Rectal smooth muscle tissue (tissue), 1 donor: ENCODE measurements around the gene ALMS1.
"Not testable (repeated sequence)": the region's sequence is repeated elsewhere in the genome, so short reads cannot be mapped to it uniquely, and the experiment has no call there.

ENCODE experiments used
- H3K27ac ChIP-seq: one replicate; pipeline ENCODE4 v1.7.0; 2013; ENCODE audit warnings: low read depth, low read length, inconsistent platforms
- H3K27me3 ChIP-seq: one replicate; pipeline ENCODE4 v1.7.0; 2013; ENCODE audit warnings: low read length; ENCODE audit not compliant: control insufficient read depth, insufficient read depth
- H3K36me3 ChIP-seq: one replicate; pipeline ENCODE4 v1.7.0; 2013; ENCODE audit warnings: low read length; ENCODE audit not compliant: control insufficient read depth, insufficient read depth
- H3K4me1 ChIP-seq: one replicate; pipeline ENCODE4 v1.7.0; 2013; ENCODE audit warnings: low read length; ENCODE audit not compliant: control insufficient read depth, insufficient read depth
- H3K4me3 ChIP-seq: one replicate; pipeline ENCODE4 v1.7.0; 2013; ENCODE audit warnings: low read length
- H3K9ac ChIP-seq: one replicate; pipeline ENCODE4 v1.7.0; 2013; ENCODE audit warnings: low read length

ALMS1 gene

GRCh38 chr2:73611193-73611592 is 225.6 kb downstream of the ALMS1 start:
- Histone ChIP-seq H3K4me3 (no peak overlapping the region), H3K9ac (no peak overlapping the region), H3K27ac (no peak overlapping the region), H3K4me1 (no peaks in the 10 kb centered on the region), H3K27me3 (no peaks in the 10 kb centered on the region), H3K36me3 (peaks cover 4% of the 10 kb centered on the region)

DNA sequence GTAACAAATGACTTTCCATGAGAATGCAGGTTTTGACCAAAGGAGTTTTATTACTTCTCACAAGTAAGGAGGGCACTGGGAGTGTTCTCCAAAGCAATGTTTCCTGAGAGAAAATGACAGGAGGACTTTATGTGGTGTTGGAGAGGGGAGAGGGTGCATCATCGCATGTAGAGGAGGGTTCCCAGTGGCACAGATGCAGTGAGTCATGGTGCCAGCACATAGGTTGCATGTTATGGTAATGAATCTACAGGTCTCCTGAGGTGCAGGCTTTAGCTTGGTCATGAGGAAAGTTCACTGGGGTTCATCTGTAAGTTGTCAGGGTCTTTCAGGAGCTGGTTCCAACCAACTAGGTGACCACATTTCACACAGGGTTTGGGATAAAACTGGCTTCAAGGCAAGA is 226.2 kb downstream of the ALMS1 start:
- Histone ChIP-seq H3K27ac (no peak overlapping the region), H3K4me3 (no peak overlapping the region), H3K36me3 (peaks cover 4% of the 10 kb centered on the region), H3K4me1 (no peaks in the 10 kb centered on the region), H3K27me3 (no peaks in the 10 kb centered on the region), H3K9ac (no peak overlapping the region)

- no peak overlapping the region for H3K27ac ChIP-seq
- no peaks in the 10 kb centered on the region for H3K27me3 ChIP-seq
- H3K36me3 ChIP-seq = no peaks in the 10 kb centered on the region
- H3K9ac ChIP-seq = no peak overlapping the region
- H3K4me1 ChIP-seq = no peaks in the 10 kb centered on the region
- H3K4me3 ChIP-seq = no peak overlapping the region
Observed at GRCh38 chr2:73614105-73614504, 228.5 kb downstream of the ALMS1 start.

- Histone ChIP-seq H3K4me1 (no peaks in the 10 kb centered on the region), H3K27me3 (no peaks in the 10 kb centered on the region), H3K27ac (no peak overlapping the region), H3K9ac (no peak overlapping the region), H3K4me3 (no peak overlapping the region), H3K36me3 (no peaks in the 10 kb centered on the region)
Observed at GRCh38 chr2:73614997-73615396, 229.4 kb downstream of the ALMS1 start.

- H3K4me3 ChIP-seq, H3K27me3 ChIP-seq, H3K27ac ChIP-seq, H3K4me1 ChIP-seq, H3K36me3 ChIP-seq, H3K9ac ChIP-seq: not testable (repeated sequence)
Observed at GRCh38 chr2:73619925-73620324, 234.3 kb downstream of the ALMS1 start.

DNA sequence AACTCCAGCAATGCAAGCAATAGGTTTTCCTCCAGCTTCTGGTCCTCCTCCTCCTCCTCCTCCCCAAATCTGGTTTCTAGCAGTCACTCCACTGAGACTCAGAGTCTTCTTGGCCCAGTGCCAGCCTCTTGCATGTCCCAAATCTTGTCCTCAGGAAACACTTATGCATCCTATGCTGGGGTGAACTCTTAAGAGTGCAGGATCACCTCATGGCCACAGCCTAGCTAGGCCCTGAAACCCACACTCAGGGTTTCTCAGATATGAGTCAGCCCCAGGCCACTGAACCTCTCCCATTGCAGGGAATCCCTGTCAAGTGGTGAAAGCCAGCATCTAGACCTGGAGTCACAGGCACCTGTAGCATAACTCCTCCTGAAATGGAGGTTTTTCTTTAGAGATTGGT is 238.4 kb downstream of the ALMS1 start:
- H3K36me3 ChIP-seq, H3K9ac ChIP-seq, H3K4me1 ChIP-seq, H3K4me3 ChIP-seq, H3K27ac ChIP-seq, H3K27me3 ChIP-seq: not testable (repeated sequence)

- not testable (repeated sequence) for H3K4me1 ChIP-seq, H3K27me3 ChIP-seq, H3K36me3 ChIP-seq, H3K4me3 ChIP-seq, H3K9ac ChIP-seq, H3K27ac ChIP-seq
Observed at GRCh38 chr2:73624625-73625024, 239.0 kb downstream of the ALMS1 start.

DNA sequence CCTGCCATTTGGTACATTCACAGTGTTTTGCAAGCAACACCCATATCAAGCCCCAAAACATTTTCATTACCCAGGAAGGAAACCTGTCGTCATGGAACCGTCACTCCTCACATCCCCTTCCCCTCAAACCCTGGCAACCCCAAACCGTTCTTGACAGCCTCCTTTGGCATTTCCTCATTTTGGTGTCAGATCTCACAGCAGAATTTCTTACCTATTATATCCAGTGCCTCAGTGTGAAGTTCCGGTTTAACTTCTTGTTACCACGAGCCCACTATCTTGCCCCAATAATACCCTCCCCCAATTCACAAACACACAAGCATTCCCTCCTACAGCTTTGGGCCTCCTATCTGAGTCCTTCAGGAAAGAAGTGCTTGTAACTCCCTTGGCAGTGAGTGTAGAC is 240.6 kb downstream of the ALMS1 start:
- not testable (repeated sequence) for H3K27ac ChIP-seq, H3K27me3 ChIP-seq

GRCh38 chr2:73628493-73628892 is 242.9 kb downstream of the ALMS1 start:
- not testable (repeated sequence) for H3K27ac ChIP-seq, H3K36me3 ChIP-seq, H3K27me3 ChIP-seq, H3K4me1 ChIP-seq, H3K4me3 ChIP-seq, H3K9ac ChIP-seq

More for the DNA sequence above, 240.6 kb downstream of the ALMS1 start:
- not testable (repeated sequence) for H3K4me1 ChIP-seq, H3K9ac ChIP-seq, H3K36me3 ChIP-seq, H3K4me3 ChIP-seq

GRCh38 chr2:73630662-73631266 is 245.1 kb downstream of the ALMS1 start:
- not testable (repeated sequence) for H3K4me1 ChIP-seq, H3K36me3 ChIP-seq, H3K4me3 ChIP-seq, H3K9ac ChIP-seq, H3K27me3 ChIP-seq, H3K27ac ChIP-seq

DNA sequence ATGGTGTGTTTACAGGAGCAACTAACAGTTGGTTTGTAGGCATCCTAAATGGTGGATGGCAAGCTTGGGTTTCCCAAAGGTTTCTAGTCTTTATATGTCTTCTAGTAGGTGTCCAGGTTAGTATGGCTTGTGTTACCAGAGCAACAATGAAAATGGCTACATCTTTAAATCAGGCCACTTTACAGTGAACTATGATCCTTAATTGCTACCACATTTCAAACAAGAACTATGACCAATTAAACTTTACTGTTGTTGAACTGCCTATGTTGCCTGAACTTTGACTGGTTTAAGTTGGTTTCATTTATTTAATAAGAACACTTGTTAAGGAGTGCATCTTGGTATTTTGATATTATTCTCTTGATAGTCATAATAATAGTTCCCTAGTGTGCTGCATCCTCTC is 251.3 kb downstream of the ALMS1 start:
- not testable (repeated sequence) for H3K4me1 ChIP-seq, H3K27ac ChIP-seq, H3K4me3 ChIP-seq, H3K9ac ChIP-seq, H3K36me3 ChIP-seq, H3K27me3 ChIP-seq

- Histone ChIP-seq H3K4me1 (no peaks in the 10 kb centered on the region), H3K4me3 (no peak overlapping the region), H3K9ac (no peak overlapping the region), H3K36me3 (no peaks in the 10 kb centered on the region), H3K27me3 (no peaks in the 10 kb centered on the region), H3K27ac (no peak overlapping the region)
Observed at GRCh38 chr2:73638429-73638828, 252.8 kb downstream of the ALMS1 start.

DNA sequence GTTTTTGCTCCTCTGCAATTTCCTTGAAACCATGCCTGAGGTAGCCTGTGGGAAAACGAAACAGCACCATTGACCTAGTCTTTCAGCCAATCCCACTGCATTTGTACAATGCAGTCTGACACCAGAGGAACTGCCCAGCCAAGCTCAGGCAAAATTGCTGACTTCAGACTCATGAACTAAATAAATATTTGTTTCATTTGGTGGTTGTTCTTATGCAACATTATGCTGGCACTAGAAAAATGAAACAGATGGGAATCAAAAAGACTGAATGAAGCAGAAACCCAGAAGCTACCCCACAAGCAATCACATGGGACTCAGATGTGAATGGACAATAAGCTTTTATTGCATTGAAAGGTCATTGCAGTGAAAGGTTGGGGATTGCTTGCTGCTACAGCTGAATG is 254.9 kb downstream of the ALMS1 start:
- no peaks in the 10 kb centered on the region for H3K36me3 ChIP-seq
- no peak overlapping the region for H3K27ac ChIP-seq
- no peak overlapping the region for H3K9ac ChIP-seq
- no peaks in the 10 kb centered on the region for H3K4me1 ChIP-seq
- H3K27me3 ChIP-seq = no peaks in the 10 kb centered on the region
- no peak overlapping the region for H3K4me3 ChIP-seq
